ENCODE measurements around the gene HP. TPM values are rescaled to one million over a fixed set of nuclear protein-coding genes. Genes with fewer than 3 reads are reported as not detected.

Gene HP
- total RNA-seq, 1 donor: not detected

DNA sequence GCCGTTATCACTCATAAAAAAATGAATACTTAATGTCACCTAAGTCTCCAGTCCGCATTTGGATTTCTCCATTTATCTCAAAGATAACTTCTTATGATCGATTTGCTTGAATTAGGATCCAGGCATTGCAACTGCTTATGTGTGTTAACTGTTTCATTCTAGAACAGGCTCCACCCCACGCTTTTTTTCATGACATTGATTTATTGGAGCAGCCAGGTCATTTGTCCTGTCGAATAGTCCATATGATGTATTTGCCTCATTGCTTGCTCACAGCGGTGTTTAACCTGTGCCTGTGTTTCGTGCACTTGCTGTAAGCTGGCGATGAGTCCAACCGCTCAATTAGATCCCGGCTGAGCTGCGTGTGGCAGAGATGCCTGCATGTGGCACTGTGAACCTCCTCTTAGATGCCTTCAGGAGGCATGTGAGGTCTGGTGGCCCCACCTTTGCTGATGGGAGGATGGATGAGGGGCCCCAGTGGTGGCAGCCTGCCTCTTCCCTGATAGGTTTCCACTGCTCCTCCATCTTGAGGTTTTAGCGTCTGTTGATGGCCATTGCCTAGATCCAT lies 55.7 kb downstream of the HP start:
- no peak overlapping the region for H3K4me3 ChIP-seq (ENCODE audit: low read depth, low read length)
- no peak for DNase-seq (ENCODE audit: low read depth)
- TF ChIP-seq, protein P1, sequence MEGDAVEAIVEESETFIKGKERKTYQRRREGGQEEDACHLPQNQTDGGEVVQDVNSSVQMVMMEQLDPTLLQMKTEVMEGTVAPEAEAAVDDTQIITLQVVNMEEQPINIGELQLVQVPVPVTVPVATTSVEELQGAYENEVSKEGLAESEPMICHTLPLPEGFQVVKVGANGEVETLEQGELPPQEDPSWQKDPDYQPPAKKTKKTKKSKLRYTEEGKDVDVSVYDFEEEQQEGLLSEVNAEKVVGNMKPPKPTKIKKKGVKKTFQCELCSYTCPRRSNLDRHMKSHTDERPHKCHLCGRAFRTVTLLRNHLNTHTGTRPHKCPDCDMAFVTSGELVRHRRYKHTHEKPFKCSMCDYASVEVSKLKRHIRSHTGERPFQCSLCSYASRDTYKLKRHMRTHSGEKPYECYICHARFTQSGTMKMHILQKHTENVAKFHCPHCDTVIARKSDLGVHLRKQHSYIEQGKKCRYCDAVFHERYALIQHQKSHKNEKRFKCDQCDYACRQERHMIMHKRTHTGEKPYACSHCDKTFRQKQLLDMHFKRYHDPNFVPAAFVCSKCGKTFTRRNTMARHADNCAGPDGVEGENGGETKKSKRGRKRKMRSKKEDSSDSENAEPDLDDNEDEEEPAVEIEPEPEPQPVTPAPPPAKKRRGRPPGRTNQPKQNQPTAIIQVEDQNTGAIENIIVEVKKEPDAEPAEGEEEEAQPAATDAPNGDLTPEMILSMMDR (IDR thresholded peaks at IDR 0.05; ENCODE audit: insufficient read depth, low read depth, low read length): no peak

Other genes starting within 250 kb of the HP start
- 82.5 and 117 TPM in 2 replicates for gene AP1G1, start 245.7 kb upstream of the HP start, total RNA-seq
- 15.1 and 15.5 TPM in 2 replicates for gene ATXN1L, start 208.5 kb upstream of the HP start, total RNA-seq
- 3.9 and 7.7 TPM in 2 replicates for gene ZNF821, start 170.3 kb upstream of the HP start, total RNA-seq
- 146 and 206 TPM in 2 replicates for gene IST1, start 159.0 kb upstream of the HP start, total RNA-seq
- gene PKD1L3, start 54.1 kb upstream of the HP start, total RNA-seq: not detected in 2 replicates
- 3.5 TPM in 2 replicates for gene DHODH, start 45.8 kb upstream of the HP start, total RNA-seq
- not detected in 2 replicates for gene HPR, start 8.7 kb downstream of the HP start, total RNA-seq
- gene TXNL4B, start 39.1 kb downstream of the HP start, total RNA-seq: 5.2 and 8.6 TPM in 2 replicates
- gene DHX38, start 39.3 kb downstream of the HP start, total RNA-seq: 59.6 and 59.9 TPM in 2 replicates
- gene PMFBP1, start 117.7 kb downstream of the HP start, total RNA-seq: under 0.01 and 0.32 TPM in 2 replicates